Measurements from ENCODE around the gene PBXIP1. TPM values are rescaled to one million over a fixed set of nuclear protein-coding genes. Genes with fewer than 3 reads are reported as not detected.

Gene PBXIP1
- total RNA-seq, 1 donor = 90.1 TPM

DNA sequence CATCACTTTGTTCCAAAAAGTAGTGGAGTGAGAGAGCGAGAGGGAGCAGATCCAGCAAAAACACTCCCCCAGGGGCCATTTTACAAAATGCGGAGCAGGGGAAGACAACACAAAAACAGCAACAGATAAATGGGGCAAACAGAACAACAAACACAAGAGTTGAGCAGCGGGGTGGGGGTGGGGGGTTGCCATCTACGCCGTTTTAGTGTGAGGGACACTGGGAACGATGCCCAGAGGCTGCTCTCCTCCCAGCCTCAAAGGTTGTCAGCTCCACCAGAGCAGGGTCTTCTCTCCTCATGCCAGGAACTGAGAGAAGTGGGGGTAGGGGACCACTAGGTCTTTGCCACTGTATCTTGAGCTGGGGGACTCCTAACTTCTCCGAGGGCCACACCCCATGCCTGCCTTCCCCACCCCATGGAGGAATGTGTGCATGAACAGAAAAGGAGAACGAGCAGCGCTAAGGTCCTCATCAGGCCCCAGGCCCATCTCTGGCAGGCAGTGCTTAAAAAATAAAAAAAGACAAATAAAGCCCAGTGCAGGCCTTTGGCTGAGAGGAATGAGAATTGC is 1.3 kb upstream of the PBXIP1 start:
- Histone ChIP-seq H3K36me3 (ENCODE audit: insufficient read depth, low read length) (peaks cover 16% of the 10 kb centered on the region), H3K4me1 (ENCODE audit: insufficient read depth, low read length) (peaks cover 35% of the 10 kb centered on the region), H3K4me3 (ENCODE audit: insufficient read depth, low read length) (no peak overlapping the region), H3K27me3 (ENCODE audit: insufficient read depth, low read length) (peaks cover 4% of the 10 kb centered on the region), H3K27ac (ENCODE audit: low read depth, low read length) (no peak overlapping the region), H3K9me3 (ENCODE audit: low read depth, low read length) (no peaks in the 10 kb centered on the region), H4K20me1 (ENCODE audit: insufficient read depth, low read length) (peaks cover 5% of the 10 kb centered on the region), H3K79me2 (ENCODE audit: insufficient read depth, low read length) (peaks cover 13% of the 10 kb centered on the region), H3K4me2 (ENCODE audit: insufficient read depth, low read length) (peak overlapping the region; percentile 95), H2AFZ (ENCODE audit: low read length) (no peak overlapping the region)
- peak; percentile 37 for DNase-seq (ENCODE audit: insufficient read length, low spot score, missing footprints)
- TF ChIP-seq, protein P1, sequence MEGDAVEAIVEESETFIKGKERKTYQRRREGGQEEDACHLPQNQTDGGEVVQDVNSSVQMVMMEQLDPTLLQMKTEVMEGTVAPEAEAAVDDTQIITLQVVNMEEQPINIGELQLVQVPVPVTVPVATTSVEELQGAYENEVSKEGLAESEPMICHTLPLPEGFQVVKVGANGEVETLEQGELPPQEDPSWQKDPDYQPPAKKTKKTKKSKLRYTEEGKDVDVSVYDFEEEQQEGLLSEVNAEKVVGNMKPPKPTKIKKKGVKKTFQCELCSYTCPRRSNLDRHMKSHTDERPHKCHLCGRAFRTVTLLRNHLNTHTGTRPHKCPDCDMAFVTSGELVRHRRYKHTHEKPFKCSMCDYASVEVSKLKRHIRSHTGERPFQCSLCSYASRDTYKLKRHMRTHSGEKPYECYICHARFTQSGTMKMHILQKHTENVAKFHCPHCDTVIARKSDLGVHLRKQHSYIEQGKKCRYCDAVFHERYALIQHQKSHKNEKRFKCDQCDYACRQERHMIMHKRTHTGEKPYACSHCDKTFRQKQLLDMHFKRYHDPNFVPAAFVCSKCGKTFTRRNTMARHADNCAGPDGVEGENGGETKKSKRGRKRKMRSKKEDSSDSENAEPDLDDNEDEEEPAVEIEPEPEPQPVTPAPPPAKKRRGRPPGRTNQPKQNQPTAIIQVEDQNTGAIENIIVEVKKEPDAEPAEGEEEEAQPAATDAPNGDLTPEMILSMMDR (IDR thresholded peaks at IDR 0.05; ENCODE audit: extremely low read depth, low read depth, low read length) = no peak

DNA sequence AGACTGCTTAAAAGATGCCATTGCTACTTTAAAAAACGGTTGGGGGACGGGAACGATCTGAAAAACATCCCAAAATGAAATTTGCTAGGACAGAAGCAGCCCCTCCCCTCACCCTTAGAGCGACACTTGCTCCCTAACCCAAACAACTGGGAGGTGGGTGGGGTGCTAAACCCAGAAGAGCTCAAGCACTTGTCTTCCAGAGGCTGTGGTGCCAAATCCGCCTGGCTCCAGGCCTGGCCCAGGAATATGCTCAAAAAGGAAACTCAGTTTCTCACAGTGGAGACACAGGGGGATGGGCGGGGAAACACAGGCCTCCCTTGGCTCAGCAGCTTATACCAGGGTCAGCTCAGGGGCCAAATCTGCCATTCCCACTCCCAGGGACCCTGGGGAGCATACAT is 644 bp upstream of the PBXIP1 start:
- Histone ChIP-seq H3K27me3 (ENCODE audit: insufficient read depth, low read length) (peaks cover 4% of the 10 kb centered on the region), H3K4me2 (ENCODE audit: insufficient read depth, low read length) (peak overlapping the region; percentile 95), H3K4me1 (ENCODE audit: insufficient read depth, low read length) (peaks cover 33% of the 10 kb centered on the region), H3K27ac (ENCODE audit: low read depth, low read length) (peak overlapping the region; percentile 79), H2AFZ (ENCODE audit: low read length) (peak overlapping the region; percentile 73), H3K9me3 (ENCODE audit: low read depth, low read length) (no peaks in the 10 kb centered on the region), H4K20me1 (ENCODE audit: insufficient read depth, low read length) (peaks cover 5% of the 10 kb centered on the region), H3K4me3 (ENCODE audit: insufficient read depth, low read length) (peak overlapping the region; percentile 76), H3K79me2 (ENCODE audit: insufficient read depth, low read length) (peaks cover 13% of the 10 kb centered on the region), H3K36me3 (ENCODE audit: insufficient read depth, low read length) (peaks cover 16% of the 10 kb centered on the region)
- DNase-seq (ENCODE audit: insufficient read length, low spot score, missing footprints) = peak; percentile 49
- TF ChIP-seq, protein P1 (IDR thresholded peaks at IDR 0.05; ENCODE audit: extremely low read depth, low read depth, low read length) = no peak

DNA sequence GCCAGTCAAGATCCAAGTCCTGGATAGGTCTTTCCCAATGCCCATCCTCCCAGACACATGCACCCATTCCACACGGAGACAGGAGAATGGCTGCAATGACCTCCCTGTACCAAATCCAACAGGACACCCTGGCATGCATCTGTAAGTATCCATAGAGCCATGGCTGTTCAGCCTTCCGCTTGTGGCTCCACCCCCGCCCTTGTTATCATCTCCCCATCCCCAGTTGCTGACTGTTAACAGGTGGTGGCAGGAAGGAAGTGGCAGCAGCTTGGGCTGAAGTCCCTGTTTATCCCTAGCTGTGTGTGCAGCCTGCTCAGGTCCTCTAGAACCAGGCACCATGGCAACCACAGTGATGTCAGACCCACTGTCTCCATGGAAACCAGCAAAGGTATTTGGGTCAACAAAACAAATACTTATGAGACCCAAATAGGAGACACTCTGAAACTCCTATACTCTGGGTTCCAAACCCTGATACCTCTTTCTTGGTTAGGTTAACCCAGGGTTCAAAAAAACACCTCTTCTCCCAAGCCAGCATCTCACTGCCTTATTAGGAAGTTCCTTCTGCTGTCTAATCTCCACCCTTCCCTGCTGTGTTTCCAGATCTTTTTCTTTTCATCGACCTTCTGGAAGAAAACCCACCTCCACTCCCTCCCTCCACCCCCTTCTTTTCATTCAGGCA is 721 bp downstream of the PBXIP1 start:
- H3K36me3 ChIP-seq (ENCODE audit: insufficient read depth, low read length) = peaks cover 16% of the 10 kb centered on the region
- TF ChIP-seq, protein P1 (IDR thresholded peaks at IDR 0.05; ENCODE audit: extremely low read depth, low read depth, low read length) = no peak
- H3K9me3 ChIP-seq (ENCODE audit: low read depth, low read length) = no peaks in the 10 kb centered on the region
- H3K27ac ChIP-seq (ENCODE audit: low read depth, low read length) = peak overlapping the region; percentile 79
- H3K4me1 ChIP-seq (ENCODE audit: insufficient read depth, low read length) = peaks cover 23% of the 10 kb centered on the region
- H4K20me1 ChIP-seq (ENCODE audit: insufficient read depth, low read length) = no peaks in the 10 kb centered on the region
- peaks cover 3% of the 10 kb centered on the region for H3K79me2 ChIP-seq (ENCODE audit: insufficient read depth, low read length)
- DNase-seq (ENCODE audit: insufficient read length, low spot score, missing footprints) = peak; percentile 90
- H3K27me3 ChIP-seq (ENCODE audit: insufficient read depth, low read length) = peaks cover 4% of the 10 kb centered on the region
- H2AFZ ChIP-seq (ENCODE audit: low read length) = peak overlapping the region; percentile 73
- peak overlapping the region; percentile 95 for H3K4me2 ChIP-seq (ENCODE audit: insufficient read depth, low read length)
- H3K4me3 ChIP-seq (ENCODE audit: insufficient read depth, low read length) = peak overlapping the region; percentile 76

DNA sequence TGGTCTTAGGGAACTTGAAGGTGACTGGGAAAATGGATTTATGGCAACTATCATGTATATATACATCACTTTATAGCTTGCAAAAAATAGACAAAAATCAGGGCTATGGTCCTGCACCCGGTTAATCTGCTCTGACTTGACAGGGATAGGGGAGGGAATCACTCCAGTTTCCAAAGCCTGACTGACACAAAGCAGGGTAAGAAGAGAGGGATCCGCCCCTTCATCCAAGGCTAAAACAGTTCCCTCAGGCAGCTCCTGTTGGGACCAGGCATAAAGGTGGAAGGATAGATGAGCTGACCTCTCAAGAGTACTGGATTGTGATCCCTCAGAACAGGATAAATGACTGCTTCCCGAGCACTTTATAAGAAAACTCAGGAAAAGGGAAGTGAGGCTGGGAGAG is 1.4 kb downstream of the PBXIP1 start:
- Histone ChIP-seq H3K36me3 (ENCODE audit: insufficient read depth, low read length) (peaks cover 13% of the 10 kb centered on the region), H4K20me1 (ENCODE audit: insufficient read depth, low read length) (no peaks in the 10 kb centered on the region), H3K27me3 (ENCODE audit: insufficient read depth, low read length) (peaks cover 4% of the 10 kb centered on the region), H3K4me1 (ENCODE audit: insufficient read depth, low read length) (peaks cover 22% of the 10 kb centered on the region), H3K4me3 (ENCODE audit: insufficient read depth, low read length) (no peak overlapping the region), H3K4me2 (ENCODE audit: insufficient read depth, low read length) (no peak overlapping the region), H3K9me3 (ENCODE audit: low read depth, low read length) (no peaks in the 10 kb centered on the region), H3K79me2 (ENCODE audit: insufficient read depth, low read length) (peaks cover 3% of the 10 kb centered on the region), H3K27ac (ENCODE audit: low read depth, low read length) (no peak overlapping the region), H2AFZ (ENCODE audit: low read length) (no peak overlapping the region)
- TF ChIP-seq, protein P1 (IDR thresholded peaks at IDR 0.05; ENCODE audit: extremely low read depth, low read depth, low read length) = no peak
- DNase-seq (ENCODE audit: insufficient read length, low spot score, missing footprints) = peak; percentile 15

All from osteoblast (primary cell).